HepG2 (cell line): ENCODE data around the gene SEPTIN2. TPM values are rescaled to one million over a fixed set of nuclear protein-coding genes. Genes with fewer than 3 reads are reported as not detected.

Experiments used
- CHCHD3 ChIP-seq: sonication (generic); formaldehyde crosslinking; IDR thresholded peaks from 2 replicates; pipeline ENCODE4 v1.8.0; 2022; ENCODE audit warnings: mild to moderate bottlenecking, missing genetic modification reagents, moderate library complexity
- HMGA1 ChIP-seq: sonication (generic); formaldehyde crosslinking; conservative IDR thresholded peaks from 2 replicates; pipeline ENCODE4 v1.4.0; 2020; ENCODE audit warnings: missing genetic modification reagents
- KDM1A ChIP-seq: IDR thresholded peaks from 2 replicates; pipeline ENCODE4 v1.6.1; 2016; ENCODE audit warnings: missing compliant biosample characterization
- NFKB2 ChIP-seq: sonication (generic); formaldehyde crosslinking; IDR thresholded peaks from 2 replicates; pipeline ENCODE4 v1.4.0; 2020; ENCODE audit warnings: missing genetic modification reagents, borderline replicate concordance
- NPAS2 ChIP-seq: sonication (generic); formaldehyde crosslinking; IDR thresholded peaks from 2 replicates; pipeline ENCODE4 v1.8.0; 2022; ENCODE audit warnings: mild to moderate bottlenecking, missing genetic modification reagents, borderline replicate concordance
- POGZ ChIP-seq: sonication (generic); formaldehyde crosslinking; IDR thresholded peaks from 2 replicates; pipeline ENCODE4 v1.4.0; 2020; ENCODE audit warnings: mild to moderate bottlenecking, missing genetic modification reagents
- SATB2 ChIP-seq: sonication (generic); formaldehyde crosslinking; IDR thresholded peaks from 2 replicates; pipeline ENCODE4 v1.5.0; 2020; ENCODE audit warnings: missing genetic modification reagents
- SOX13 ChIP-seq, 3 experiments: fragments of 450-650 bp in 1 of 3; sonication (generic) in 1 of 3; formaldehyde crosslinking in 1 of 3; IDR thresholded peaks in 2 of 3; conservative IDR thresholded peaks in 1 of 3; 2 replicates each; pipeline versions ENCODE4 v1.5.0 to v1.6.1; 2016 to 2020; ENCODE audit warnings: antibody characterized with exemption in 1 of 3, mild to moderate bottlenecking in 1 of 3, missing compliant biosample characterization in 1 of 3, missing genetic modification reagents in 1 of 3, moderate library complexity in 1 of 3
- THAP11 ChIP-seq: IDR thresholded peaks from 2 replicates; pipeline ENCODE4 v1.6.1; 2016; ENCODE audit warnings: missing biosample characterization, missing genetic modification reagents
- TSC22D2 ChIP-seq: sonication (generic); formaldehyde crosslinking; IDR thresholded peaks from 2 replicates; pipeline ENCODE4 v1.5.1; 2020; ENCODE audit warnings: missing genetic modification reagents, mild to moderate bottlenecking, borderline replicate concordance
- YY1 ChIP-seq: IDR thresholded peaks from 2 replicates; pipeline ENCODE4 v1.6.1; 2011; ENCODE audit warnings: low read length, low read depth, moderate library complexity, mild to moderate bottlenecking; ENCODE audit not compliant: insufficient read depth, insufficient replicate concordance
- ZFY ChIP-seq: sonication (generic); formaldehyde crosslinking; IDR thresholded peaks from 2 replicates; pipeline ENCODE4 v1.4.0; 2020; ENCODE audit warnings: missing genetic modification reagents
- ZKSCAN8 ChIP-seq: IDR thresholded peaks from 2 replicates; pipeline ENCODE4 v1.6.1; 2016; ENCODE audit warnings: borderline replicate concordance, missing genetic modification reagents, missing compliant biosample characterization
- ZNF547 ChIP-seq: sonication (generic); formaldehyde crosslinking; IDR thresholded peaks from 2 replicates; pipeline ENCODE4 v1.5.1; 2020; ENCODE audit warnings: mild to moderate bottlenecking, missing genetic modification reagents
- ZNF891 ChIP-seq: sonication (generic); formaldehyde crosslinking; IDR thresholded peaks from 2 replicates; pipeline ENCODE4 v1.5.0; 2020; ENCODE audit warnings: mild to moderate bottlenecking, missing genetic modification reagents
- ZSCAN21 ChIP-seq: sonication (generic); formaldehyde crosslinking; IDR thresholded peaks from 2 replicates; pipeline ENCODE4 v1.8.0; 2022; ENCODE audit warnings: mild to moderate bottlenecking, missing genetic modification reagents, moderate library complexity, borderline replicate concordance
- polyA plus RNA-seq, 8 experiments: library from polyadenylated mRNA; depleted of rRNA in 3 of 8; stranded (reverse) in 7 of 8; unstranded in 1 of 8; fragments of >200 nt; fragmentation: Illumina TruSeq in 4 of 8; extraction: Trizol in 4 of 8; gene quantifications; 2 replicates each; pipeline versions ENCODE4 v1.2.1 to v1.2.3, GENCODE V29; 2011 to 2016; ENCODE audit warnings: low read depth in 4 of 8, missing spikeins in 1 of 8, mixed read lengths in 1 of 8; ENCODE audit not compliant: insufficient read depth in 1 of 8
- total RNA-seq, 5 experiments: library from RNA; depleted of rRNA; stranded (reverse); fragments of >200 nt; fragmentation: Illumina TruSeq; extraction: Trizol; gene quantifications; 2 replicates each; pipeline ENCODE4 v1.2.3, GENCODE V29; 2016; ENCODE audit warnings: low read depth in 1 of 5
- TF ChIP-seq, protein P1 (sequence below): sonication (generic); formaldehyde crosslinking; IDR thresholded peaks from 2 replicates; pipeline ENCODE4 v1.9.0; 2022; ENCODE audit warnings: missing genetic modification reagents, mild to moderate bottlenecking, borderline replicate concordance
- TF ChIP-seq, protein P2 (sequence below): IDR thresholded peaks from 2 replicates; pipeline ENCODE4 v1.6.1; 2016; ENCODE audit warnings: missing genetic modification reagents, missing compliant biosample characterization
- TF ChIP-seq, protein P3 (sequence below): sonication (generic); formaldehyde crosslinking; IDR thresholded peaks from 2 replicates; pipeline ENCODE4 v1.8.0; 2022; ENCODE audit warnings: mild to moderate bottlenecking, missing genetic modification reagents
- TF ChIP-seq, protein P4 (sequence below): sonication (generic); formaldehyde crosslinking; conservative IDR thresholded peaks from 2 replicates; pipeline ENCODE4 v1.4.0; 2020; ENCODE audit warnings: missing genetic modification reagents
- TF ChIP-seq, protein P5 (sequence below): sonication (generic); formaldehyde crosslinking; IDR thresholded peaks from 2 replicates; pipeline ENCODE4 v1.4.0; 2020; ENCODE audit warnings: low read depth, mild to moderate bottlenecking, missing genetic modification reagents

SEPTIN2 gene
- total and polyA plus RNA-seq, 2 of the 13 experiments (the other 11 are each of a cell fraction or from before 2014, with no cell fraction given), result 493 to 733 TPM

- TF ChIP-seq YY1 (peak; percentile 66), CHCHD3 (CRISPR knock-in tag) (peak; percentile 88; the same call in 1 of the 2 replicates), TSC22D2 (CRISPR knock-in tag) (peak; percentile 53; the same call in 1 of the 2 replicates), NPAS2 (no peak), THAP11 (CRISPR knock-in tag) (peak; percentile 49), ZNF547 (CRISPR knock-in tag) (peak; percentile 21; the same call in 1 of the 2 replicates), ZFY (CRISPR knock-in tag) (peak; percentile 97), ZSCAN21 (peak; percentile 75; the same call in 1 of the 2 replicates), SOX13 (IDR thresholded peaks at IDR 0.05) (no peak), SOX13 (CRISPR knock-in tag; conservative IDR thresholded peaks at IDR 0.05 in 1 of 2, IDR thresholded peaks at IDR 0.05 in 1 of 2) (0 out of 4 replicates have a peak, but pooled peaks of 1 of the 2 experiments have one; percentile 33), KDM1A (CRISPR knock-in tag) (no peak), POGZ (CRISPR knock-in tag) (0 out of 2 replicates have a peak, but pooled peaks have one; percentile 7), ZNF891 (CRISPR knock-in tag) (no peak), NFKB2 (CRISPR knock-in tag) (peak; percentile 63; the same call in 1 of the 2 replicates), SATB2 (CRISPR knock-in tag) (0 out of 2 replicates have a peak, but pooled peaks have one; percentile 20), ZKSCAN8 (CRISPR knock-in tag) (peak; percentile 22; the same call in 1 of the 2 replicates), HMGA1 (no peak)
- TF ChIP-seq, protein P1, sequence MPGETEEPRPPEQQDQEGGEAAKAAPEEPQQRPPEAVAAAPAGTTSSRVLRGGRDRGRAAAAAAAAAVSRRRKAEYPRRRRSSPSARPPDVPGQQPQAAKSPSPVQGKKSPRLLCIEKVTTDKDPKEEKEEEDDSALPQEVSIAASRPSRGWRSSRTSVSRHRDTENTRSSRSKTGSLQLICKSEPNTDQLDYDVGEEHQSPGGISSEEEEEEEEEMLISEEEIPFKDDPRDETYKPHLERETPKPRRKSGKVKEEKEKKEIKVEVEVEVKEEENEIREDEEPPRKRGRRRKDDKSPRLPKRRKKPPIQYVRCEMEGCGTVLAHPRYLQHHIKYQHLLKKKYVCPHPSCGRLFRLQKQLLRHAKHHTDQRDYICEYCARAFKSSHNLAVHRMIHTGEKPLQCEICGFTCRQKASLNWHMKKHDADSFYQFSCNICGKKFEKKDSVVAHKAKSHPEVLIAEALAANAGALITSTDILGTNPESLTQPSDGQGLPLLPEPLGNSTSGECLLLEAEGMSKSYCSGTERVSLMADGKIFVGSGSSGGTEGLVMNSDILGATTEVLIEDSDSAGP (CRISPR knock-in tag), result peak; percentile 50
- TF ChIP-seq, protein P2, sequence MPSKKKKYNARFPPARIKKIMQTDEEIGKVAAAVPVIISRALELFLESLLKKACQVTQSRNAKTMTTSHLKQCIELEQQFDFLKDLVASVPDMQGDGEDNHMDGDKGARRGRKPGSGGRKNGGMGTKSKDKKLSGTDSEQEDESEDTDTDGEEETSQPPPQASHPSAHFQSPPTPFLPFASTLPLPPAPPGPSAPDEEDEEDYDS (CRISPR knock-in tag), result peak; percentile 92
- TF ChIP-seq, protein P3, sequence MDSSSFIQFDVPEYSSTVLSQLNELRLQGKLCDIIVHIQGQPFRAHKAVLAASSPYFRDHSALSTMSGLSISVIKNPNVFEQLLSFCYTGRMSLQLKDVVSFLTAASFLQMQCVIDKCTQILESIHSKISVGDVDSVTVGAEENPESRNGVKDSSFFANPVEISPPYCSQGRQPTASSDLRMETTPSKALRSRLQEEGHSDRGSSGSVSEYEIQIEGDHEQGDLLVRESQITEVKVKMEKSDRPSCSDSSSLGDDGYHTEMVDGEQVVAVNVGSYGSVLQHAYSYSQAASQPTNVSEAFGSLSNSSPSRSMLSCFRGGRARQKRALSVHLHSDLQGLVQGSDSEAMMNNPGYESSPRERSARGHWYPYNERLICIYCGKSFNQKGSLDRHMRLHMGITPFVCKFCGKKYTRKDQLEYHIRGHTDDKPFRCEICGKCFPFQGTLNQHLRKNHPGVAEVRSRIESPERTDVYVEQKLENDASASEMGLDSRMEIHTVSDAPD (CRISPR knock-in tag), result no peak
- TF ChIP-seq, protein P4, sequence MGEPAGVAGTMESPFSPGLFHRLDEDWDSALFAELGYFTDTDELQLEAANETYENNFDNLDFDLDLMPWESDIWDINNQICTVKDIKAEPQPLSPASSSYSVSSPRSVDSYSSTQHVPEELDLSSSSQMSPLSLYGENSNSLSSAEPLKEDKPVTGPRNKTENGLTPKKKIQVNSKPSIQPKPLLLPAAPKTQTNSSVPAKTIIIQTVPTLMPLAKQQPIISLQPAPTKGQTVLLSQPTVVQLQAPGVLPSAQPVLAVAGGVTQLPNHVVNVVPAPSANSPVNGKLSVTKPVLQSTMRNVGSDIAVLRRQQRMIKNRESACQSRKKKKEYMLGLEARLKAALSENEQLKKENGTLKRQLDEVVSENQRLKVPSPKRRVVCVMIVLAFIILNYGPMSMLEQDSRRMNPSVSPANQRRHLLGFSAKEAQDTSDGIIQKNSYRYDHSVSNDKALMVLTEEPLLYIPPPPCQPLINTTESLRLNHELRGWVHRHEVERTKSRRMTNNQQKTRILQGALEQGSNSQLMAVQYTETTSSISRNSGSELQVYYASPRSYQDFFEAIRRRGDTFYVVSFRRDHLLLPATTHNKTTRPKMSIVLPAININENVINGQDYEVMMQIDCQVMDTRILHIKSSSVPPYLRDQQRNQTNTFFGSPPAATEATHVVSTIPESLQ (CRISPR knock-in tag), result no peak
- TF ChIP-seq, protein P5, sequence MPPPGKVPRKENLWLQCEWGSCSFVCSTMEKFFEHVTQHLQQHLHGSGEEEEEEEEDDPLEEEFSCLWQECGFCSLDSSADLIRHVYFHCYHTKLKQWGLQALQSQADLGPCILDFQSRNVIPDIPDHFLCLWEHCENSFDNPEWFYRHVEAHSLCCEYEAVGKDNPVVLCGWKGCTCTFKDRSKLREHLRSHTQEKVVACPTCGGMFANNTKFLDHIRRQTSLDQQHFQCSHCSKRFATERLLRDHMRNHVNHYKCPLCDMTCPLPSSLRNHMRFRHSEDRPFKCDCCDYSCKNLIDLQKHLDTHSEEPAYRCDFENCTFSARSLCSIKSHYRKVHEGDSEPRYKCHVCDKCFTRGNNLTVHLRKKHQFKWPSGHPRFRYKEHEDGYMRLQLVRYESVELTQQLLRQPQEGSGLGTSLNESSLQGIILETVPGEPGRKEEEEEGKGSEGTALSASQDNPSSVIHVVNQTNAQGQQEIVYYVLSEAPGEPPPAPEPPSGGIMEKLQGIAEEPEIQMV (CRISPR knock-in tag), result peak; percentile 75; the same call in 1 of the 2 replicates
Measured at GRCh38 chr2:241355983-241356870, 40.5 kb downstream of the SEPTIN2 start, which contains the start of gene FARP2 (continued).
